HG02970 (cell line): Measurements from ENCODE around the gene ABL1.
"Not testable (repeated sequence)": the region's sequence is repeated elsewhere in the genome, so short reads cannot be mapped to it uniquely, and the experiment has no call there.

Experiments
- ATAC-seq: cut with Tn5 transposase; IDR thresholded peaks from one replicate; pipeline ENCODE4 v1.9.1; 2021; ENCODE audit warnings: mild to moderate bottlenecking, moderate library complexity, moderate number of reproducible peaks; ENCODE audit not compliant: unreplicated experiment, low FRiP score

ABL1 gene

DNA sequence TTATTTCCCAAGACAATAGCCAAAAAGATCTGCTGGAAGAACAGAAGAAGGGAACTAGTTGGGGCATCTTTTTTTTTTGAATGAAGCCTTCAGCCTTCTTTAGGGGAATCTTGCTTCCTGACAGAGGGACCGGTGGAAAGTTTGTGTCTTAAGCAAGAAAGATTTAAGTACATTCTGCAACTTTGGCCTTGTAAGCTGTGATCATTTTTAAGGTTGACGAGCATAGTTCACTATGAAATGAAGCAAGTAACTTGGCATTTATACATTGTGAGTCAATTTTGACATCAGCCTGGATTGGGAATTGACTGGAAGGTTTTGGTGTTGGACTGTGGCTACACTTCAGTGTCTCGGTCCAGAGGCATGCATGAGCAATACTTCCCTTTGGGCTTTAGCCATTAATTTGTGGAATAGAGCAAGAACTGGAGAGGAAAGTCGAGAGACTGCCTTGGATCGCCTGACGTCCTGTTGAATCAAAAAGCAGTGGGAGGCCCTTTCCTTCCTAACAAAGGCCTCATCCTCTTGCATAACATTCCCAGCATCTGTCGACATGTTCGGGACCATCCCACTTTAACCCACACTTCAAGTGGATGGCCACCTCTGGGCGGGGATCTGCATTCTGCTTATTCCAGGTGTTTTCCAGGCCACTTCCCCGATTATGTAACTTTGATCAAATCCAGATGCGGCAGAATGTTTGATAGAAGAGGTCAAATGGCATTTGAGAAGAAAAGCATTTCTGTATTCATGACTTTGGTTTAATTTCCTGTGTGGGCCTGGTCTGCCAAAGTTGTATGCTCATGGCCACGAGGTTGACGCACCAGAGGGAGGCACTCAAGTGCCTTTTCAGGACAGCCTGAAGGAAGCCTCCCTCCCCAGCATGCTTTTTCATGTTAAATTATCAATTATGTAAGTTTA, 12.5 kb downstream of the ABL1 start:
- ATAC-seq: no peak

DNA sequence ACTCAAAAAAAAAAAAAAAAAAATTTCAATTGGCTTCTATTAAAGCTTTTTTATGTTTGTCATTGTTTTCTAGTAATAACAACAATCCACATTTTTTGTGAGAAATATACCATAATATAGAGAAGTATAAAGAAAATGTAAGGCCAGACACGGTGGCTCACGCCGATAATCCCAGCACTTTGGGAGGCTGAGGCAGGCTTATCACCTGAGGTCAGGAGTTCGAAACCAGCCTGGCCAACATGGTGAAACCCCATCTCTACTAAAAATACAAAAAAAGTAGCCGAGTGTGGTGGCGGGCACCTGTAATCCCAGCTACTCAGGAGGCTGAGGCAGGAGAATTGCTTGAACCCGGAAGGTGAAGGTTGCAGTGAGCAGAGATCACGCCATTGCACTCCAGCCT, 13.5 kb downstream of the ABL1 start:
- not testable (repeated sequence) for ATAC-seq

DNA sequence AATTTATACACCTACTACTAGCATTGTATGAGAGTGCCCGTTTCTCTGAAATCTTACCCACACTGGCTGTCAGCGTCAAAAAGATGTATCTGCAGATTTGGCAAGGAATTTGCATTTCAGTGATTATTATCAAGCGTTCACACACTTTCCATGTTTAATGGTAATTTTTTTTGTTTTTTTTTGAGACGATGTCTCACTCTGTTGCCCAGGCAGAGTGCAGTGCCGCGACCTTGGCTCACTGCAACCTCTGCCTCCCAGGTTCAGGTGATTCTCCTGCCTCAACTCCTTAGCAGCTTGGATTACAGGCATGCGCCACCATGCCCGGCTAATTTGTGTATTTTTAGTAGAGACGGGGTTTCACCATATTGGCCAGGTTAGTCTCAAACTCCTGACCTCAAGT, 14.3 kb downstream of the ABL1 start:
- ATAC-seq: no peak

DNA sequence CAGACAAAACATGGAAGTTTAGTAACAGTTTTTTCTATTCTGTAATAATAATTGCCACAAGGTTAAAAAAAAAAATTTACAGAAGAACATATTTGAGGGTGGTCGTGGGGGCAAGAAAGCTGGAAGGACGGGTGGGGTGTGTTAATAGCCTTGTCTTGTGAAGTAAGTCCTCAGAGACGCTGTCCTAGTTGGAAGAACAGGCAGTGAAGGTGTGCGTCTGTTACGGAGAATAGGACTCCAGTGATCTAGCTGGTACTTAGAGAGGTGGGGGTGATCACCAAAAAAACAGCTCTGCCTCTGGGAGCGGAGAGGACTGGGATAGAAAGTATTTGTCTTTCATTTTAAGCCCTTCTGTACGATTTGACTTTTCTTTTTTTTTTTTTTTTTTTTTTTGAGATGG, 17.7 kb downstream of the ABL1 start:
- no peak for ATAC-seq

DNA sequence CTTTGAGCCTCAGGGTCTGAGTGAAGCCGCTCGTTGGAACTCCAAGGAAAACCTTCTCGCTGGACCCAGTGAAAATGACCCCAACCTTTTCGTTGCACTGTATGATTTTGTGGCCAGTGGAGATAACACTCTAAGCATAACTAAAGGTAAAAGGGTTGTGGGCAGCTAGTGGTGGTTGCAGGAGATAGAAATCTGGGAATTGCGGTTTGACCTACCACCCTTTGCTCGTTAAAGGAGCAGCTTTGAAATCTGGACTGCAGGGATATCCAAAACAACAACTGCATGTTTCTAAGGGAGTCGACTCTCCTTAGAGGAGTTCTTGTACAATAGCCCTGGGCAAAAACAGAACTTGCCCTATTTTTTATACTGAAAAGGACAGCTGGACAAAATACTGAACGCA, 19.0 kb downstream of the ABL1 start:
- no peak for ATAC-seq

DNA sequence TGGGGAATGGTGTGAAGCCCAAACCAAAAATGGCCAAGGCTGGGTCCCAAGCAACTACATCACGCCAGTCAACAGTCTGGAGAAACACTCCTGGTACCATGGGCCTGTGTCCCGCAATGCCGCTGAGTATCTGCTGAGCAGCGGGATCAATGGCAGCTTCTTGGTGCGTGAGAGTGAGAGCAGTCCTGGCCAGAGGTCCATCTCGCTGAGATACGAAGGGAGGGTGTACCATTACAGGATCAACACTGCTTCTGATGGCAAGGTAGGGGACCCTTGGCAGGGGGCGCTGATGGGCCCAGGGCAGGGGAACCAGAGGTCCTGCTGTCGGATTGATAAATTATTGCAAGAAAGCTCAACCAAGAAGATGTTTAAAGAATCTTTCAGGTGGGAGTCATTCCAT, 19.8 kb downstream of the ABL1 start:
- ATAC-seq: no peak

DNA sequence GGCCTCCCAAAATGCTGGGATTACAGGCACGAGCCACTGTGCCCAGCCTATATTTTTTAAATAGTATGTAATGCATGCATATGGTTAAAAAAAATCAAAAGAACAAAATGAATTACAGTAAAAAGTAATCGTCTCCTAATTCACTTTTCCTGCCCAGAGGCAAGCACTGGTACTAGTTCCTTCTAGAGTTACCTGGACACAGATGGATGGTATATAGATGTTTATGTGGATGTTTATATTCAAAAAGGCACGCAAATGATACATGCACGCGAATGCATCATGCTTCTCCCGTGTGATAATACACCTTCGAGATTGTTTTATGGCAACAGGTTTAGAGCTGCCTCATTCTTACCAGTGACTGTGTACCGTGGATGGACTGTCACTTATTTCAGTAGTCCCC, 21.4 kb downstream of the ABL1 start:
- ATAC-seq: no peak

DNA sequence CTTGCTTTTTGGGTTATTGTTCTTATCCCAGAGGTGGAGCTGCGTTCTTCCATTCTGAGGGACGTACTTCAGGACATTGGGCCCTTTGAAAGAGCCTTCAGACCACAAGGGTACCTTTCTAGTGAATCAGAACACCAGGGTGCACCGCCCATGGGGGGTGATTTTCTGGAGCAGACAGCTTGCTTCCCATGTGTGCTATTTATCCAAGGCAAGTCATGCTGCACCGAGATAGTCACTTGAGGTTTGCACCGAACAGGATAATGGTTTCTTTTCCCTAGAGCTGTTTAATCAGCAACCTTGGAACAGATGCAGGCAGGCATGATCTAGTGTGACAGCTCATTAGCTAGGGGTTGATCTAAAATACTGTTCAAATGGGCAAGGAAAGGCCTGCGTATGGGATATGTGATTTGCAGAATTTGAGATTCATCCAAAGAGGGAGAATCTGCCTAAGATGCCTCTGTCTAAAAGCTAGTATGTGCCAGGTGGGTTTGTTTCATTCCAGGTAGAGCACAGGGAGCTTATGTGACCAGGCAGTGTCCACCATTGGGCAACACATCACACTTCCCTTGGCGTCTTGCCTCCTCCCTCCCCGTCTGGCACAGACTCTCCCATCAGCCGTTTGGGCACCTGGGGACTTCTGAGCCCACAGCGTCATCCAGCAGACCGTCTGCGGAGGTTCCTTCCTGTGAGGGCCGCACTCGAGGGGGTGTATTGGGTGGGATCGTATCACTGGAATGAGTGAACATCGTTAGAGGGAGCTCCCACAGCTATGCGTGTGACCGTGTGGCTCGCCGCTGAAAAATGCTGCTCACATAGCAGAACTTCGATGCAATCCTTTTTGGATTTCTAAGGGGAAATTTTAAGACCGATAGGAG, 23.0 kb downstream of the ABL1 start:
- no peak for ATAC-seq

DNA sequence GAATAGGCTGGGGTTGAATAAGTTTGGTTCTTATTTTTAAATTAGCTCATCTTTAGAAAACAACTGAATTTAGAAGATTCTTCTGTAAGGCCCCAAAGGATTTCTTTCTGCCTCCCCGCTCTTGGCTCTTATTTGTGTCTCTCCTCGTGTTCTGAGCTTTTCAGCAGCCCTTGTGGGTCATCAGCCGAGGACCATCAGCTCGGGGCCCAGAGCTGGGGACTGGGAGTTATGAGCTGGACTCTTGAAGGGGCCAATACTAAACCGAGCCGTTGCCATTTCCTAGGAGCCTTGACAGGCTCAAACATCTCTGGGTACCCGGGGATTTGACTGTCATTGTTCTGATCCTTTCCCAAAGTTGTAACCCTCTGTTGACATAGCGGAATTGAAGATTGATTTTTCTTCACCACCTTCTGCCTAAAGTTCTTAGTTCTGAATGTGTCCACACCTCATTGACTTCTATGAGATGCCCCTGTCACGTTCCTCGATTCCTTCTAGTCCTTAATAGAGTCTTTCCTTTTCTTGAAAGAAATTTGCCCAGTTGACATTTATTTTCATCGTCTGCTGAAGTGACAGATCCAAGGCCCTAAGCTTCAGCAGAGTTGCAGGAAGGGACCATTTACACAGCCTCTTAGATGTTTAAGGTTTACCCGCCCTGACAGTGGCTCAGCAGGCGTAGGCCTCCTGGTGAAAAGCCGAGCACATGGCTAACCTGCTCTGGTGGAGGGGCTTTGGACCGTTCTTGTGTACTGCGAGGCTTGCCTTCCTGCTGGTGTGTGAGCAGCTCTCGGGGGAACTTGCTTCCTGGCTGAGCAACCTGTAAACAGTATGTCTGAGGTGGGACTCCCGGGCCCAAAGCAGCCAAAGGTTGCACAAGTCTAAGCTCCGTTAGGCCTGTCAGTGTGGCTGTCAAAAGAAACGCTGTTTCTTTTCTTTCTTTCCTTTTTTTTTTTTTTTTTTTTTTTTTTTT, 24.0 kb downstream of the ABL1 start:
- no peak for ATAC-seq

DNA sequence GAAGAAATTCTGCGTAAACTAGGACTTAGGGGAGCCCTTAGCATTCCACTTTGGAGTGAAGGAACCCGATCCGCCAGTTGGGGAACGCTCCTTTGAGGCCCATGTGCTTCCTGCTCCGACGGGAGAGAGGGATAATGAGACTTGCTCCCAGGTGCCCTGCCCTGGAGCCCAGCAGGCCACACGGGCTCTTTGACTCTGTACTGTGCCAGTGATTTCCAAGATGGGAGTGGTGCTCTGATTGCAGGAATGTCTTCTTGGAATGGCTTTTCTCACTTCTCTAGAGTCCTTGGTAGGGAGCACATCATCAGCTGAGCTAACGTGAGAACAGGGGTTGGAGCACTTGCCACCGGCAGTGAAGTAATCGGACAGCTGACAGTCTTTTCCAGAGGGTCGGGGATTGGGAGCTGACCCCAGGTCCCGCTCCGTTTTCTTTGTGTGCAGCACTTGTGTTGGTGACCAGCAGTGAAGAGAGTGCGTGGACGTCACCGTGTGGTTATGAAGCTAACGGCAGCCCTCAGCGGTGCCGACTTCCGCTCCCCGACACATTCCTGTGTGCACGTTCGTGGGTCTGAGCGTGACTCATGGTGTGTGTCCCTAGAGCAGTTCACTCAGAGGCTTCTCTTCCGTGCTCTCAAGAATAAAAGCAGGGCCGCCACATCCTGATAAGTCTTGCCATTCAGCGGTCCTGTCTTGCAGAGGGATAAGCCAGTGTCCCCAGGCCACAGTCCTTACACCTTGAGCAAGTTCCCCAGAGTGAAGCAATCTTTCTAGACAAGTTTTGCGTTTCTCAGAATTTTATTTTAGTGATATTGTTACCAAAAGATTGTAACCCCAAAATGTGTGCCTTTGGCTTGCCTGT, 25.6 kb downstream of the ABL1 start:
- no peak for ATAC-seq

DNA sequence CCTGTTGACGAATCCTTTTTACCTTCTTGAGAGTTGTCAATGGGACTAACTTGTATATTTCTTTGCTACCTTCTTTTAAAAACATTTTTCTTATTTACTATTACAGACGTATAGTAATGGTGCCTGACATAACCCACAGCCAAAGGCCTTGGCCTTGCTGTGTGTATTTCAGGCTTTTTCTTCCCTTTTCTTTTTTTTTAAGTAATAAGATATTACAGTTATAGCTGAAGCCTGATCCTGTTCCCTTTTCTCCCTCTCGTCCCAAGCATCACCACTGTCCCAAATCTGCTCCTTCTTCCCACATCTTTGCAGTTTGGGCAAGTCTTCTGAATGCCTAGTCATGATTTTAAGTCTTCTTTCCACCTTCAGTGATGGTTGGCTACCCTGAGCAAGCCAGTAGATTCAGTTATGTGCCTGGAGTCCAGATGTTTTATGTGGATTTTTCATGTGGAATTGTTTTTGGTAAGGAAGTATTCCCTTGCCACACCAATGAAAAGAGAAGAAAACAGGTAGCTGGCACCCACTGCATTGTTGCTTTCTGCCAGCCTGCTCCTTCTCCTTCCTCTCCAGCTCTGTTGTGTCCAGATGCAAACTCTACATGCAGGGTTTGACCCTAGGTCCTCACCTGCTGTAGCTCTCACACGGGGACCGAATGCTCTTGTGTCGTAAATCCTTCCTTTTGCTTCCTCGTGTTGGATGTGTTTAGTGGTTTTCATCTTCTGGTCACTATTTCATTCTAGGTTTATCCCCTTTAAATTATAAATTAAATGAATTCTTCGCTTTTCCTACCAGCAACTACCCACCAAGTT, 26.5 kb downstream of the ABL1 start:
- no peak for ATAC-seq

DNA sequence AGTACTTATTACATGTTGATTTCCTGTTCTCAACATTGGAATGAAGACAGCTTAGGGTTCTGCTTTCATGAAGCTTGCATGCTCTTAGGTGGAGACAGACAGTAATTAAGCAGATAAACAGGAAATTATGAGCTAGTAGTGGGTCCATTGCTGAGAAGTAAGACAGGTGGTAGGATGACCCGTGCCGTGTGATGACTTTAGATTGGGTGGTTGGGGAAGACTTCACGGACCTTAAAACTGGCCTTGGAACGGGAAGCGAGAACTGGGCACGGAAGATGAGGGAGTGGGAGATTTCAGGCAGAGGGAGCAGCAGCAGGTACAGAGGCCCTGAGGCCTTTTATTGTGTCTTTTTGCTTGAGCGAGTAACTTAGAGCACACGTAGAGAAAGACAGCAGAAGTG, 27.2 kb downstream of the ABL1 start:
- ATAC-seq: no peak

DNA sequence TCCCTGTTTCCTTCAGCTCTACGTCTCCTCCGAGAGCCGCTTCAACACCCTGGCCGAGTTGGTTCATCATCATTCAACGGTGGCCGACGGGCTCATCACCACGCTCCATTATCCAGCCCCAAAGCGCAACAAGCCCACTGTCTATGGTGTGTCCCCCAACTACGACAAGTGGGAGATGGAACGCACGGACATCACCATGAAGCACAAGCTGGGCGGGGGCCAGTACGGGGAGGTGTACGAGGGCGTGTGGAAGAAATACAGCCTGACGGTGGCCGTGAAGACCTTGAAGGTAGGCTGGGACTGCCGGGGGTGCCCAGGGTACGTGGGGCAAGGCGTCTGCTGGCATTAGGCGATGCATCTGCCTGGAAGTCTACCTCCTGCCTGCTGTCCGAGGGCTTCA, 27.7 kb downstream of the ABL1 start:
- no peak for ATAC-seq

DNA sequence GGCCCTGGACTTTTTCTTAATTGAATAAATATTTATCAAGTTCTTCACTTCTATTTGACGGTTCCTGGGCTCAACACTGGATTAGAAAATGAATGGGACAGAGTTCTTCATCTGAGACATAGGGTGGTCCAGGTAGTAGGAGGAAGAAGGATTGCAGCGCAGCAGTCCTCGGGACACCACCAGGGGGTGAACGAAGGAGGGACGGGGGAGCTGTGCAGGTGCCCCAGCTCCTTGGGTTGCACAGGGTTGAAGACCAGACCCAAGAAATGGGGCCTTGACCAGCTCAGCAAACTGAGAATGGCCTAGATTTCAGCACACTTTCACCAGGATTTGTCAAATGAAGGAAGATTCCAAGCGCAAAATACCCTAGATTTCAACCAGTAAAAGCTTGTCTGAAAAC, 29.5 kb downstream of the ABL1 start:
- ATAC-seq: no peak

DNA sequence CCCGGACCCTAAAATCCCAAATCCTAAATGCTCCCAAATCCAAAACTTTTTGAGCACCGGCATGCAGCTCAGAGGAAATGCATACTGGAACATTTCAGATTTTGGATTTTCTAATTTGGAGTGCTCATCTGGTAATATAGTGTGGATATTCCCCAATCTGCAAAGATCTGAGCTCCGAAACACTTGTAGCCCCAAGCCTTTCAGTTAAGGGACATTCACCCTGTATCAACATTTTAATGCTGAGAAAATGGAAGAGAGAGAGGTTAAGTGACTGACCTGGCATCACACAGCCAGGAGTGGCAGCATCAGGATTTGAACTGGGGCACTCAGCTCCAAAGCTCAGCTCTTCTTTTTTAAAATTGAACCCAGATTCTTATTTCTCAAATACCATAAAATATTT, 30.9 kb downstream of the ABL1 start:
- ATAC-seq: no peak

DNA sequence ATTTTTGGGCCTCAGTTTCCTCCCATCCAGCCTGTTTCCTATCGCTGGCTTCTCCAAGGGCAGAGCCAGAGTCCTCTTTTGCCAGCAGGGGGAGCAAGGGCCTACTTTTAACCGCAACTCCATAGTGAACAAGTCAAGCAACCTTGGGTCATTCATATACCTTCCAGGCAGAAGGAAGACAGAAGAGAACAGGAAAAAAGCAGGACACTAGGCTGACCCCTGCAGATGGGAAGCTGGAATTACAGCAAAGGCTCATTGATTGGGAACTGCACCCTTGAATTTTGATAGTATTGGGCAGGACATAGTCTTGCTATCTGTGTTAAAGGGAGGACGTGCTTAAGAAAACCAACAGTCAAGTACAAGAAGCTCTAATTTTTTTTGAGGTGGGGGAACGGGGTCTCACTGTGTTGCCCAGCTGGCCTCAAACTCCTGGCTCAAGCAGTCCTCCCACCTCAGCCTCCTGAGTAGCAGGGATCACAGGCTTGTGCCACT, 31.5 kb downstream of the ABL1 start:
- no peak for ATAC-seq

DNA sequence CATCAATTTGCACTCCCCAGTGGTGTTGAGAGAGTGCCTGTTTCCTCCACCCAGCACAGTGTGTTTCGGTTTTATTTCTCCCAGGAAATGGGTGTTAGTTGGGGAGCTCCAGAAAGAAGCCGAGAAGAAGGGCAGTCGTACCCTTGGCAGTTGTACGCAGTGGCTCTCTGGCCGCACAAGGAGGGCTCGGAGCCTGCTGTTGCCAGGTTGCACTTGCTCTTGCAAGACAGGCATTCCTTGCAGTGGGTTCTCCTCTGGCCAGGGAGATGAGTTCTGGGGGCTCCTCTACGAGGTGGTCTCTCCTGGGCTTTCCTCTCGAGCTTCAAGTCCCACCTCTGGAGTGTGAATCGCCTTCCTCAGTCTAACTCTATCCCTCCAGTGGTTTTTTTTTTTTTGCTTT, 32.5 kb downstream of the ABL1 start:
- ATAC-seq: no peak

DNA sequence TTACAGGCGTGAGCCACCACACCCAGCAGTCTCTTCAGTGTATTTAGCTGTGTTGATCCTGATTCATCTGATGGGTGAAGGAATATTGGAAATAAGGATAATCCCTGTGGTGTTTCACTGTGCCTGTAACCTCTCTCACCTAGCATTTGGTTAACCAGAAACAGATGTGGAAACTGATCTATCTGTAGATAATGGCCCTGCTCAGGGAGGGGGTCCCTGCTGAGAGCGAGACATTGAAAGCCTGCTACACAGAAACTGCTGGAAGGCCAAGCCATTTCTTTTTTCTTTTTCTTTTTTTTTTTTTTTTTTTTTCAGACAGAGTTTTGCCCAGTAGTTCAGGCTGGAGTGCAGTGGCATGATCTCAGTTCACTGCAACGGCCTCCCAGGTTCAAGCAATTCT, 33.2 kb downstream of the ABL1 start:
- no peak for ATAC-seq

DNA sequence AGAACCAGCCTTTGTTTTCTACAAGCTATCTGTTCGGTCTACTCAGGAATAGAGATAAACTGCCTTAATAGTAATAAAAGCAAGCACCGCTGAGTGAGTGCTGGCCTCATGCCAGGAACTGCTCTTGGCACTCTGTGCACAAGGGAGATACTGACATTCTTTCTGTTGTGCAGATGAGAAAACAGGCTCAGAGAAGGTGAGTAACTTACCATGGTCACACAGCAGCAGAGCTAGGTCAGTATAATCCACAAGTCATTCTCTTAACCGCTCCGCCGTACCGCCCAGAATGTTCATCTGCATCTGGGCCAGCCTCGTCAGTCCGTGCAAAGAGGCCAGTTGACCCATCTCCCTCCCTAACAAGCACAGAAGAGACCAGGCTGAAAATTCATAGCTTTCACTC, 34.2 kb downstream of the ABL1 start:
- ATAC-seq: no peak
